GM12865 (cell line): Measurements from ENCODE around the gene RELN.

Experiments
- DNase-seq: peaks from one replicate; pipeline ENCODE4 v3.0.0; 2010; ENCODE audit warnings: low read depth
- H3K4me3 ChIP-seq: 2 replicates; pipeline ENCODE4 v1.5.1; 2011; ENCODE audit warnings: mild to moderate bottlenecking, low read depth, low read length, control low read depth
- CTCF ChIP-seq: IDR thresholded peaks from 2 replicates; pipeline ENCODE4 v1.5.1; 2011; ENCODE audit warnings: low read length, control low read depth, low read depth, inconsistent platforms; ENCODE audit not compliant: insufficient read depth; ENCODE audit errors: missing control alignments

Gene RELN

DNA sequence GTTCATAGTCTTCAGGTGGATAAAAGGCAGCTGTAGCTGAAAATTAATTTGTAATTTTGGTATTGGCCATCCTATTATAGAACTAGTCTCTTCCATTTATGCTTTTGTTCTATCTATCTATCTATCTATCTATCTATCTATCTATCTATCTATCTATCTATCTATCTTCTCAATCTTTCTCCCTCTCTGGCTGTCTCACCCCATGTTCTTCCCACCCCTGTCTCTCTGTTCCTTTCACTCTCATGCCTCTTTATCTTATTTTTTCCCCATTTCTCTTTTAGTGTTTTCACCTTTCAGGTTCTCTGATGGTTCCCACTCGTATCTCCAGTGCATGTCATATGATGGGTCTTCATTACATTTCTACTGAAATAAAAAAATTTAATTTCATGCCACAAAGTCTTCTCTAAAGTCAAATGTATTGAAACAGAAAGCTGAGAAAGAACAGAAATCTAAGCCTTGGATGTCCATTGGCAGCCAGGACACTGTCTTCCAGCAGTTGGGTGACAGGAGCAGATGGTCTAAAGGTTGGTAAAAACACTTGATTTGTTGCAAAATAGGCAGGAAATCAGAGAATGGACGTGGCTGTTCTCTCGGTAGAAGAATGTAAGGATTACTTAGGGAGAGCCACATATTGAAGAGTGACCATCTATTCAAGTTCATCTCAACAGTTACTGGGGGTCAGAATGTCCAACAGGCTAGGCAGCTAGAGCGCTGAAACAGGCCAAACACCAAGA is 127.0 kb downstream of the RELN start:
- no peak for TF ChIP-seq CTCF
- no peak for DNase-seq
- no peak overlapping the region for H3K4me3 ChIP-seq

GRCh38 chr7:103859709-103860108 is 129.7 kb downstream of the RELN start:
- DNase-seq = no peak
- TF ChIP-seq CTCF = no peak
- H3K4me3 ChIP-seq = no peak overlapping the region

- H3K4me3 ChIP-seq = no peak overlapping the region
- no peak for TF ChIP-seq CTCF
- DNase-seq = no peak
Observed at GRCh38 chr7:103857435-103857834, 132.0 kb downstream of the RELN start.

- no peak for DNase-seq
- TF ChIP-seq CTCF = no peak
- H3K4me3 ChIP-seq = no peak overlapping the region
Observed at GRCh38 chr7:103856929-103857328, 132.5 kb downstream of the RELN start.

DNA sequence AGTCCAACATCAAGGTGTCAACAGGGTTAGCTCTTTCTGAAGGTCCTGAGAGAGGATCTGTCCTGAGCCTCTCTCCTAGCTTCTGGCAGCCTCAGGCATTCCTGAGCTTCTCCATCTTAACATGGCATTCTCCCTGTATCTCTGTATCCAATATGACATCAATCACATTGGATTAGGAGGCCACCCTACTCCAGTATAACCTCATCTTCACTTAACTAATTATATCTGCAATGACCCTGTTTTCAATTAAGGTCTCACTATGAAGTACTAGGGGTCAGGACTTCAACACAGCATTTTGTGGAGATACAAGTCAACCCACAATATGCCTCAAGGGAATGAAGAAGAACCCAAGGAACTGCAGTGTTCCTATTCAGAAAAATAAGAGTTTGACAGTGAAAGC is 133.8 kb downstream of the RELN start:
- H3K4me3 ChIP-seq = no peak overlapping the region
- no peak for DNase-seq

GRCh38 chr7:103854611-103855010 is 134.8 kb downstream of the RELN start:
- no peak overlapping the region for H3K4me3 ChIP-seq
- DNase-seq = no peak
- no peak for TF ChIP-seq CTCF

More for the DNA sequence above, 133.8 kb downstream of the RELN start:
- no peak for TF ChIP-seq CTCF

DNA sequence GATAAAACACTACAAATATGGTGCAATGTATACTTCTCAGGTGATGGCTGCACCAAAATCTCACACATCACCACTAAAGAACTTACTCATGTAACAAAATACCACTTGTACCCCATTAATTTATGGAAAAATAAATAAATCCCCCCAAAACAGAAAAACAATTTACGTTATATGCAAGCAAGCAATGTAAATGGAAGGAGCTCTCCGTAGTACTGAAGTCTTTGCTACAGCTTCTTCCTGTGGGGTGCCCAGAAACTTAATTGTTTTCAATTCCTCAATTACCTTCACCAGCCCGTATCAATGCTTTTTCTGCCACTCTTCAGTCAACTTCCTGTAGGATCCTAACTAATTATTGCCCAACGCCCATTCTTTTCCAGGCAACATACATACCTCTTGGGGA is 138.1 kb downstream of the RELN start:
- peak; percentile 5 for DNase-seq

More for the DNA sequence above, 138.1 kb downstream of the RELN start:
- no peak overlapping the region for H3K4me3 ChIP-seq
- no peak for TF ChIP-seq CTCF
